ENCODE measurements around the gene IFNAR2.

GRCh38 chr21:33198346-33199099 lies 31.2 kb upstream of the IFNAR2 start:
- TF ChIP-seq CTCF (conservative IDR thresholded peaks at IDR 0.05) (no peak), ZFX (IDR thresholded peaks at IDR 0.05) (no peak)

Data from C4-2B (cell line).